ENCODE data around the gene SPTAN1.
"Not testable (repeated sequence)": the region's sequence is repeated elsewhere in the genome, so short reads cannot be mapped to it uniquely, and the experiment has no call there.

SPTAN1 gene

GRCh38 chr9:128552153-128552743, at the start of gene SPTAN1:
SPTAN1 (plus strand) TSS chr9:128552587; CDS start chr9:128566741, 14,154 bp downstream.
- TF ChIP-seq CTCF (IDR thresholded peaks at IDR 0.05; ENCODE audit: low read depth, low read length) = no peak
- DNase-seq (ENCODE audit: extremely low read depth, low read depth) = peak; percentile 71

GRCh38 chr9:128503415-128503825, 49.0 kb upstream of the SPTAN1 start:
- not testable (repeated sequence) for DNase-seq (ENCODE audit: extremely low read depth, low read depth)

GRCh38 chr9:128503870-128504269, 48.5 kb upstream of the SPTAN1 start:
- DNase-seq (ENCODE audit: extremely low read depth, low read depth) = no peak
- TF ChIP-seq CTCF (IDR thresholded peaks at IDR 0.05; ENCODE audit: low read depth, low read length) = no peak

- TF ChIP-seq CTCF (IDR thresholded peaks at IDR 0.05; ENCODE audit: low read depth, low read length) = no peak
- DNase-seq (ENCODE audit: extremely low read depth, low read depth) = peak; percentile 76
Observed at GRCh38 chr9:128504485-128505413, 47.6 kb upstream of the SPTAN1 start, which contains the start of gene GLE1. GLE1 (plus strand) TSS chr9:128504719; CDS start chr9:128504806, 87 bp downstream.

GRCh38 chr9:128505414-128505765, 47.0 kb upstream of the SPTAN1 start:
- no peak for DNase-seq (ENCODE audit: extremely low read depth, low read depth)

GRCh38 chr9:128505906-128506305, 46.5 kb upstream of the SPTAN1 start:
- DNase-seq (ENCODE audit: extremely low read depth, low read depth) = not testable (repeated sequence)

More at GRCh38 chr9:128505414-128505765, 47.0 kb upstream of the SPTAN1 start:
- TF ChIP-seq CTCF (IDR thresholded peaks at IDR 0.05; ENCODE audit: low read depth, low read length) = no peak

- DNase-seq (ENCODE audit: extremely low read depth, low read depth) = no peak
- no peak for TF ChIP-seq CTCF (IDR thresholded peaks at IDR 0.05; ENCODE audit: low read depth, low read length)
Observed at GRCh38 chr9:128512820-128513219, 39.6 kb upstream of the SPTAN1 start.

- no peak for TF ChIP-seq CTCF (IDR thresholded peaks at IDR 0.05; ENCODE audit: low read depth, low read length)
- DNase-seq (ENCODE audit: extremely low read depth, low read depth) = no peak
Observed at GRCh38 chr9:128521956-128522355, 30.4 kb upstream of the SPTAN1 start.

Measured in AG09319 (cell line).